ENCODE measurements around the gene SLC17A4.

The SLC17A4 gene

GRCh38 chr6:25821341-25821740 lies 66.8 kb downstream of the SLC17A4 start:
- no peak for DNase-seq (ENCODE audit: low read depth)

DNA sequence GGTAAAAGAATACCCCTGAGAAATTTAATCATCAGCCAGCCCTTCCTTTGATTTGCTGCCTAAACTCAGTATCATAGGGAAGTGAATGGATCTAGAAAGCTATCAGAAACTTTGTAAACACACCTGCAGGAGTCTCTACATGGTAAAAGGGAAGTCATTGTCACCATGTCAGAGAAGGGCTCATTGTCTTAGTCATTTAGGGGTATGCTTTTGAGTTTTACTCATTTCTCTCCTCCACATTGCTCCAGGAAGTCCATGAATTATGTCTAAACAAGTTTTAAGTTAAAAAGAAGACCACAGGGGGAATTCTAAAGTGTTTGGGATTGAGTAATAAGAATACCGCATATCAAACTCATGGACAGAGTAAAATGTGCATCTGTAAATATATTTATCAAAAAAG lies 74.8 kb downstream of the SLC17A4 start:
- DNase-seq (ENCODE audit: low read depth): no peak

DNA sequence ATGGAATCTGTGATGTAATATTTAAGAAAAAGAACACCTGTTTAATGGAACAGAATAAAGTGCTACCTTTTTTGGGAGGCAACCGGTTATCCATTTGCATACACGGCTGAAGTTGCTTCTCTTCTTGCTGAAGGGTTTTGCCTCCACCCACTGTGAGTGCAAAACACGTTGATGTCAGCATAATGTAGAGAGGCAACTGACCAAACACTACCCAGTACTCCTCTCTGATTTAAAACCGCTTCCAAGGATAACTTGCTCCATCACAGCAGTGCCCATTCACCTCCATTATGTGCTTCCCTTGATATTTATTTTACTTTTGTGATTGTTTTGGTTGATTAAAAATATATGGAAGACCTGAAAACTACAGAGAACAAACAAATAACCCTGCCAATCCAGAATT lies 75.9 kb downstream of the SLC17A4 start:
- DNase-seq (ENCODE audit: low read depth): no peak

Data from stimulated activated CD8-positive, alpha-beta memory T cell treated with anti-CD3 and anti-CD28 coated beads, Interleukin-12 subunit alpha, Interleukin-12 subunit beta, amount 100 ng/mL, for 4 hours (primary cell).